GM23338 (cell line): ENCODE measurements around the gene SPATA31E1. TPM values are rescaled to one million over a fixed set of nuclear protein-coding genes. Genes with fewer than 3 reads are reported as not detected.

ENCODE experiments used
- ATAC-seq: fragments of 200-7000 bp; cut with Tn5 transposase; 3 replicates; pipeline ENCODE4 v1.9.1; 2020
- DNase-seq: peaks from one replicate; pipeline ENCODE4 v3.0.0-alpha.2; 2015; ENCODE audit warnings: low spot score
- H2AFZ ChIP-seq: fragments of 200-600 bp; sonication (generic); 2 replicates; pipeline ENCODE4 v1.8.0; 2016; ENCODE audit warnings: antibody characterized with exemption, mild to moderate bottlenecking, moderate library complexity
- H3F3A ChIP-seq: fragments of 200-600 bp; sonication (generic); replicated peaks from 2 replicates; pipeline ENCODE4 v1.8.0; 2017; ENCODE audit warnings: antibody characterized with exemption, mixed run types, low read depth
- H3K27ac ChIP-seq: fragments of 200-600 bp; sonication (generic); 2 replicates; pipeline ENCODE4 v1.6.1; 2016; ENCODE audit warnings: low read depth
- H3K27me3 ChIP-seq: fragments of 200-600 bp; sonication (generic); 2 replicates; pipeline ENCODE4 v1.8.0; 2016; ENCODE audit warnings: mild to moderate bottlenecking, mixed run types, moderate library complexity; ENCODE audit not compliant: insufficient read depth
- H3K36me3 ChIP-seq: fragments of 200-600 bp; sonication (generic); 2 replicates; pipeline ENCODE4 v1.8.0; 2016; ENCODE audit warnings: mild to moderate bottlenecking; ENCODE audit not compliant: insufficient read depth
- H3K4me1 ChIP-seq: fragments of 200-600 bp; sonication (generic); 2 replicates; pipeline ENCODE4 v1.8.0; 2016; ENCODE audit warnings: mild to moderate bottlenecking, moderate library complexity; ENCODE audit not compliant: insufficient read depth
- H3K4me2 ChIP-seq: fragments of 200-600 bp; sonication (generic); 2 replicates; pipeline ENCODE4 v1.7.1; 2017; ENCODE audit warnings: mixed run types
- H3K4me3 ChIP-seq: fragments of 200-600 bp; sonication (generic); 2 replicates; pipeline ENCODE4 v1.6.1; 2016; ENCODE audit warnings: mixed run types
- H3K79me2 ChIP-seq: fragments of 200-600 bp; sonication (generic); replicated peaks from 2 replicates; pipeline ENCODE4 v1.8.0; 2017; ENCODE audit warnings: mild to moderate bottlenecking; ENCODE audit not compliant: insufficient read depth
- H3K9me2 ChIP-seq: fragments of 200-600 bp; sonication (generic); 2 replicates; pipeline ENCODE4 v1.8.0; 2017; ENCODE audit not compliant: insufficient read depth
- H4K20me1 ChIP-seq: fragments of 200-600 bp; sonication (generic); replicated peaks from 2 replicates; pipeline ENCODE4 v1.8.0; 2017; ENCODE audit warnings: mild to moderate bottlenecking; ENCODE audit not compliant: insufficient read depth
- H3K27ac Mint-ChIP-seq: 2 replicates; pipeline ENCODE4 v1.8.0; 2020; ENCODE audit warnings: inconsistent platforms, mild to moderate bottlenecking, moderate library complexity, mixed read lengths
- H3K27me3 Mint-ChIP-seq: 3 replicates; pipeline ENCODE4 v1.8.0; 2022; ENCODE audit warnings: low read depth, mild to moderate bottlenecking, moderate library complexity, mixed read lengths, inconsistent platforms; ENCODE audit not compliant: insufficient read depth, poor library complexity
- H3K36me3 Mint-ChIP-seq: 3 replicates; pipeline ENCODE4 v1.8.0; 2021; ENCODE audit warnings: low read depth, mild to moderate bottlenecking, inconsistent platforms, moderate library complexity, mixed read lengths
- H3K4me1 Mint-ChIP-seq: 3 replicates; pipeline ENCODE4 v1.8.0; 2020; ENCODE audit warnings: mild to moderate bottlenecking, inconsistent platforms, mixed read lengths
- H3K4me3 Mint-ChIP-seq: 3 replicates; pipeline ENCODE4 v1.8.0; 2021; ENCODE audit warnings: moderate library complexity, mild to moderate bottlenecking, inconsistent platforms, mixed read lengths
- H3K9me3 Mint-ChIP-seq: 3 replicates; pipeline ENCODE4 v1.8.0; 2020; ENCODE audit warnings: moderate library complexity, mild to moderate bottlenecking, inconsistent platforms, mixed read lengths
- CREB1 ChIP-seq: fragments of 250-450 bp; sonication (Bioruptor Pico); IDR thresholded peaks from 2 replicates; pipeline ENCODE4 v1.5.0; 2020; ENCODE audit warnings: low read depth, mild to moderate bottlenecking, moderate library complexity
- JUNB ChIP-seq: IDR thresholded peaks from one replicate; pipeline ENCODE4 v1.6.1; 2016; ENCODE audit warnings: antibody characterized with exemption; ENCODE audit not compliant: unreplicated experiment
- NANOG ChIP-seq: IDR thresholded peaks from 2 replicates; pipeline ENCODE4 v1.6.1; 2016; ENCODE audit warnings: antibody characterized with exemption, borderline replicate concordance
- POLR2AphosphoS5 ChIP-seq: IDR thresholded peaks from 2 replicates; pipeline ENCODE4 v1.6.1; 2016; ENCODE audit warnings: antibody characterized with exemption, low read depth
- ZNF114 ChIP-seq: fragments of 250-450 bp; sonication (Bioruptor Pico); IDR thresholded peaks from 2 replicates; pipeline ENCODE4 v1.5.0; 2020; ENCODE audit warnings: mild to moderate bottlenecking, moderate library complexity
- ZNF331 ChIP-seq: fragments of 250-450 bp; sonication (Bioruptor Pico); IDR thresholded peaks from 2 replicates; pipeline ENCODE4 v1.5.0; 2020; ENCODE audit warnings: low read depth, mild to moderate bottlenecking, moderate library complexity
- polyA plus RNA-seq: library from polyadenylated mRNA; unstranded; fragments of >200 nt; fragmentation: Nextera tagmentation; extraction: Ambion mirVana; gene quantifications from 2 replicates; pipeline ENCODE4 v1.2.1, GENCODE V29; 2016
- total RNA-seq: library from RNA; depleted of rRNA; stranded (reverse); fragments of >200 nt; shearing (Covaris generic); gene quantifications from 2 replicates; pipeline ENCODE4 v1.2.3, GENCODE V29; 2014
- TF ChIP-seq, protein P1 (sequence below): fragments of 250-450 bp; sonication (Bioruptor Pico); IDR thresholded peaks from 2 replicates; pipeline ENCODE4 v1.5.0; 2020; ENCODE audit warnings: mild to moderate bottlenecking, moderate library complexity
- TF ChIP-seq, protein P2 (sequence below): IDR thresholded peaks from 2 replicates; pipeline ENCODE4 v1.6.1; 2016; ENCODE audit warnings: antibody characterized with exemption

Gene SPATA31E1
- total and polyA plus RNA-seq, 2 experiments from 2014 or later: 0.05 TPM; not detected in 1

DNA sequence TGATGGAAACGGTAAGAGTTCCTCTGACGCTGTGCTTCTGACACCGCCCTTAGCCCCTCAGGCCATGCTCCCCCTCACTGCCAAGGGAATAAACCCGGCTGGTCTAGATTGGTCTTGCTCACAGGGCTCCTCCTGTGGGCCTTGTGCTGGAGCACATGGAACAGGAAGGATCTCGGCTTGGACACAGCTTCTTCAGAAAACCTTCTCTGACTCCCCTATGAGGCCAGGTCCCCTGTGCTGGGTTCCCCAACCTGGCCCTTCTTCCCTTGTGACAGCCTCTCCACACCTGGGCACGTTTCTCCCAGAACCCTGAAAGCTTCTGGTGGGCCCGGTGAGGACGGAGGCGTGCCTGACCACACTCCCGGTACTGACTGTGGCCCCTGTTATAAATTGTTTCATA lies 8.2 kb downstream of the SPATA31E1 start (continued):
- TF ChIP-seq, protein P1, sequence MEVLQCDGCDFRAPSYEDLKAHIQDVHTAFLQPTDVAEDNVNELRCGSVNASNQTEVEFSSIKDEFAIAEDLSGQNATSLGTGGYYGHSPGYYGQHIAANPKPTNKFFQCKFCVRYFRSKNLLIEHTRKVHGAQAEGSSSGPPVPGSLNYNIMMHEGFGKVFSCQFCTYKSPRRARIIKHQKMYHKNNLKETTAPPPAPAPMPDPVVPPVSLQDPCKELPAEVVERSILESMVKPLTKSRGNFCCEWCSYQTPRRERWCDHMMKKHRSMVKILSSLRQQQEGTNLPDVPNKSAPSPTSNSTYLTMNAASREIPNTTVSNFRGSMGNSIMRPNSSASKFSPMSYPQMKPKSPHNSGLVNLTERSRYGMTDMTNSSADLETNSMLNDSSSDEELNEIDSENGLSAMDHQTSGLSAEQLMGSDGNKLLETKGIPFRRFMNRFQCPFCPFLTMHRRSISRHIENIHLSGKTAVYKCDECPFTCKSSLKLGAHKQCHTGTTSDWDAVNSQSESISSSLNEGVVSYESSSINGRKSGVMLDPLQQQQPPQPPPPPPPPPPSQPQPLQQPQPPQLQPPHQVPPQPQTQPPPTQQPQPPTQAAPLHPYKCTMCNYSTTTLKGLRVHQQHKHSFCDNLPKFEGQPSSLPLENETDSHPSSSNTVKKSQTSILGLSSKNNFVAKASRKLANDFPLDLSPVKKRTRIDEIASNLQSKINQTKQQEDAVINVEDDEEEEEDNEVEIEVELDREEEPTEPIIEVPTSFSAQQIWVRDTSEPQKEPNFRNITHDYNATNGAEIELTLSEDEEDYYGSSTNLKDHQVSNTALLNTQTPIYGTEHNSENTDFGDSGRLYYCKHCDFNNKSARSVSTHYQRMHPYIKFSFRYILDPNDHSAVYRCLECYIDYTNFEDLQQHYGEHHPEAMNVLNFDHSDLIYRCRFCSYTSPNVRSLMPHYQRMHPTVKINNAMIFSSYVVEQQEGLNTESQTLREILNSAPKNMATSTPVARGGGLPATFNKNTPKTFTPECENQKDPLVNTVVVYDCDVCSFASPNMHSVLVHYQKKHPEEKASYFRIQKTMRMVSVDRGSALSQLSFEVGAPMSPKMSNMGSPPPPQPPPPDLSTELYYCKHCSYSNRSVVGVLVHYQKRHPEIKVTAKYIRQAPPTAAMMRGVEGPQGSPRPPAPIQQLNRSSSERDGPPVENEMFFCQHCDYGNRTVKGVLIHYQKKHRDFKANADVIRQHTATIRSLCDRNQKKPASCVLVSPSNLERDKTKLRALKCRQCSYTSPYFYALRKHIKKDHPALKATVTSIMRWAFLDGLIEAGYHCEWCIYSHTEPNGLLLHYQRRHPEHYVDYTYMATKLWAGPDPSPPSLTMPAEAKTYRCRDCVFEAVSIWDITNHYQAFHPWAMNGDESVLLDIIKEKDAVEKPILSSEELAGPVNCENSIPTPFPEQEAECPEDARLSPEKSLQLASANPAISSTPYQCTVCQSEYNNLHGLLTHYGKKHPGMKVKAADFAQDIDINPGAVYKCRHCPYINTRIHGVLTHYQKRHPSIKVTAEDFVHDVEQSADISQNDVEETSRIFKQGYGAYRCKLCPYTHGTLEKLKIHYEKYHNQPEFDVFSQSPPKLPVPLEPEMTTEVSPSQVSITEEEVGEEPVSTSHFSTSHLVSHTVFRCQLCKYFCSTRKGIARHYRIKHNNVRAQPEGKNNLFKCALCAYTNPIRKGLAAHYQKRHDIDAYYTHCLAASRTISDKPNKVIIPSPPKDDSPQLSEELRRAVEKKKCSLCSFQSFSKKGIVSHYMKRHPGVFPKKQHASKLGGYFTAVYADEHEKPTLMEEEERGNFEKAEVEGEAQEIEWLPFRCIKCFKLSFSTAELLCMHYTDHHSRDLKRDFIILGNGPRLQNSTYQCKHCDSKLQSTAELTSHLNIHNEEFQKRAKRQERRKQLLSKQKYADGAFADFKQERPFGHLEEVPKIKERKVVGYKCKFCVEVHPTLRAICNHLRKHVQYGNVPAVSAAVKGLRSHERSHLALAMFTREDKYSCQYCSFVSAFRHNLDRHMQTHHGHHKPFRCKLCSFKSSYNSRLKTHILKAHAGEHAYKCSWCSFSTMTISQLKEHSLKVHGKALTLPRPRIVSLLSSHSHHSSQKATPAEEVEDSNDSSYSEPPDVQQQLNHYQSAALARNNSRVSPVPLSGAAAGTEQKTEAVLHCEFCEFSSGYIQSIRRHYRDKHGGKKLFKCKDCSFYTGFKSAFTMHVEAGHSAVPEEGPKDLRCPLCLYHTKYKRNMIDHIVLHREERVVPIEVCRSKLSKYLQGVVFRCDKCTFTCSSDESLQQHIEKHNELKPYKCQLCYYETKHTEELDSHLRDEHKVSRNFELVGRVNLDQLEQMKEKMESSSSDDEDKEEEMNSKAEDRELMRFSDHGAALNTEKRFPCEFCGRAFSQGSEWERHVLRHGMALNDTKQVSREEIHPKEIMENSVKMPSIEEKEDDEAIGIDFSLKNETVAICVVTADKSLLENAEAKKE (CRISPR knock-in tag): no peak
- TF ChIP-seq NANOG: no peak
- no peak for TF ChIP-seq POLR2AphosphoS5
- no peak for TF ChIP-seq CREB1 (CRISPR knock-in tag)
- no peak for TF ChIP-seq JUNB
- TF ChIP-seq, protein P2, sequence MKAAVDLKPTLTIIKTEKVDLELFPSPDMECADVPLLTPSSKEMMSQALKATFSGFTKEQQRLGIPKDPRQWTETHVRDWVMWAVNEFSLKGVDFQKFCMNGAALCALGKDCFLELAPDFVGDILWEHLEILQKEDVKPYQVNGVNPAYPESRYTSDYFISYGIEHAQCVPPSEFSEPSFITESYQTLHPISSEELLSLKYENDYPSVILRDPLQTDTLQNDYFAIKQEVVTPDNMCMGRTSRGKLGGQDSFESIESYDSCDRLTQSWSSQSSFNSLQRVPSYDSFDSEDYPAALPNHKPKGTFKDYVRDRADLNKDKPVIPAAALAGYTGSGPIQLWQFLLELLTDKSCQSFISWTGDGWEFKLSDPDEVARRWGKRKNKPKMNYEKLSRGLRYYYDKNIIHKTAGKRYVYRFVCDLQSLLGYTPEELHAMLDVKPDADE: no peak
- TF ChIP-seq ZNF114: no peak

DNA sequence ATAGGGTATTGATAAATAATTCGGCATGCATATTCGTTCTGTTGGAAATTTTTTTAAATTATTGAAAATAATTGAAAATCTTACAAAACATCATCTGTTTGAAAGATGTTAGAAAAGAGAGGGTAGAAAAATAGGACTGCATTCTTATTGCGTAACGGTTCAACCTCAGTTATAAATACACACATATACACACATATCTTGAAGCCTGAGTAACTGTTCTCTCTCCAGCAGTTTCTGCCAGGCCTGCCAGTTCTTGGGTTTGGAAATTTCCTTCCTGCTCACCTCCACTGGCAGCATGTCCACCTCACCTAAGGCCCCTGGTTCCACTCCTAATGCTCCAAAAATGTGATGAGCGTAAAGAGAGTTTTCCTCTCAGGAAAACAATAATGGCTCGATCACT lies 9.1 kb downstream of the SPATA31E1 start:
- Histone ChIP-seq H3K27ac (no peak overlapping the region), H3K4me2 (no peak overlapping the region), H3K27me3 (no peaks in the 10 kb centered on the region), H3K9me2 (0 out of 2 replicates have a peak, but pooled peaks cover under 1% of the 10 kb centered on the region), H3K4me3 (no peak overlapping the region), H4K20me1 (no peaks in the 10 kb centered on the region), H3F3A (no peaks in the 10 kb centered on the region), H3K79me2 (no peaks in the 10 kb centered on the region), H2AFZ (no peak overlapping the region), H3K4me1 (no peaks in the 10 kb centered on the region), H3K36me3 (no peaks in the 10 kb centered on the region)
- Mint-ChIP-seq H3K4me3 (no peak overlapping the region), H3K9me3 (no peaks in the 10 kb centered on the region; the same call in 2 of the 3 replicates), H3K27me3 (peaks cover 3% of the 10 kb centered on the region), H3K4me1 (no peaks in the 10 kb centered on the region), H3K27ac (no peak overlapping the region), H3K36me3 (no peaks in the 10 kb centered on the region)
- ATAC-seq (no peak), DNase-seq (no peak)
- TF ChIP-seq, protein P1 (CRISPR knock-in tag): no peak
- TF ChIP-seq POLR2AphosphoS5 (no peak), ZNF114 (no peak), ZNF331 (no peak)
